Thyroid gland (tissue), 4 donors: ENCODE results near the gene SCMH1. TPM values are rescaled to one million over a fixed set of nuclear protein-coding genes. Genes with fewer than 3 reads are reported as not detected.

Source experiments
- DNase-seq, 2 donors: peaks; one replicate each; pipeline ENCODE4 v3.0.0-alpha.2; 2019
- H3K27ac ChIP-seq, 3 donors: fragments of 200-600 bp; sonication (generic); 1 replicate in 2 of 3; 2 replicates in 1 of 3; pipeline ENCODE4 v1.5.1; 2016 to 2019; ENCODE audit warnings: mild to moderate bottlenecking in 1 of 3, moderate library complexity in 1 of 3
- H3K27me3 ChIP-seq: fragments of 200-600 bp; sonication (generic); one replicate; pipeline ENCODE4 v1.5.1; 2019
- H3K36me3 ChIP-seq, 2 donors: fragments of 200-600 bp; sonication (generic); one replicate each; pipeline ENCODE4 v1.5.1; 2016 to 2019
- H3K4me1 ChIP-seq, 2 donors: fragments of 200-600 bp; sonication (generic); one replicate each; pipeline ENCODE4 v1.5.1; 2017 to 2019
- H3K4me3 ChIP-seq, 3 donors: fragments of 200-600 bp; sonication (generic); replicated peaks in 1 of 3; 1 replicate in 2 of 3; 2 replicates in 1 of 3; pipeline ENCODE4 v1.5.1; 2016; ENCODE audit warnings: mild to moderate bottlenecking in 1 of 3
- H3K9me3 ChIP-seq: fragments of 200-600 bp; sonication (generic); one replicate; pipeline ENCODE4 v1.5.1; 2017
- POLR2A ChIP-seq, 2 donors: fragments of 450-650 bp; IDR thresholded peaks; one replicate each; pipeline ENCODE4 v1.6.1; 2017; ENCODE audit warnings: antibody characterized with exemption in 2 of 2, mild to moderate bottlenecking in 2 of 2, moderate library complexity in 1 of 2
- WGBS, 2 donors: methylation state at CpG; one replicate each; pipeline ENCODE4 v1.1.5; 2017; 5-methylcytosine and 5-hydroxymethylcytosine counted together
- intact Hi-C: fragments of 100-400 bp; cut with DNase I; formaldehyde crosslinking; loops from one replicate; pipeline ENCODE4 v1.15.1; 2023
- total RNA-seq, 4 donors: library from RNA; depleted of rRNA; stranded (reverse); fragments of >200 nt; gene quantifications; one replicate each; pipeline ENCODE4 v1.2.3, GENCODE V29; 2016
- TF ChIP-seq, protein P1 (sequence below), 6 experiments: fragments of 200-600 bp in 3 of 6; fragments of 450-650 bp in 3 of 6; sonication (generic) in 3 of 6; IDR thresholded peaks; one replicate each; pipeline ENCODE4 v1.5.1; 2016 to 2019; ENCODE audit warnings: antibody characterized with exemption in 6 of 6, mild to moderate bottlenecking in 2 of 6, inconsistent platforms in 1 of 6, moderate library complexity in 1 of 6

The SCMH1 gene
- total RNA-seq, 4 donors from 2014 or later, result 30.6 to 93.0 (median 47.5) TPM

DNA sequence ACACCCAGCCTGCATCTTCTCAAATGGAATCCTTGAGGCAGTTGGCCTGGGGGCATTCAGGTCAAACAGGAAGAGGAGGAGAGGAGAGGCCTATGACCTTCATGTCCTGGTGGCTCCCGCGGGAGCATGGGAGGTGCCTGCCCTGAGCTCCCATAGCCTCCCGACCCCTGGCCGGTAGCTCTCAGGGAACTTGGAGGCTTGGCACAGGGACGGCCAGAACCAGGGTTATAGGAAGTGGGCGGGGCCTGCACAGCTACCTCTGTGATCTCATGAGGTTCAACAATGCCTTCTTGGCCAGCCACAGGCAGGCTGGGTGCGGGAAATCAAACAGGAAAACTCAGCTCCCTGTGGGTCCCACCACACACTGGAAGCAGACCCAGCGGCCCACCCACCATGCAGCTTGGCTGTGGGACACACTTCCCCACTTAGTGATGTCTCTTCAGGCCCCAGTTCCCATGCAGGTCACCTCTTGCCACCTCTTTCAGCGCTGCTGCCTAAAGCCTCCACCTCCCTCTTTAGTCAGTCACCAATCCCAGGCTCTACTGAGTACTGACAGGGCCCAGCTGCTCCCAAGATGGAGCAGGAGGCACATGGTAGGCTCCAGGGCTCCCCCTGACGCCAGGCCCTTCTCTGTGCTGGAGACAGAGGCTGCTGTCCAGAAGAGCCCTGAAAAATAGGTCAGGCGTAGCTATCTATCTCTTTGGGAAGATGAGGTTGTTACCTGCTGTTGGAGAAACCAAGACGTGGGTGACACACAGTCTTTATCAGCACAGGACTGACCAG lies 220.4 kb downstream of the SCMH1 start, which contains the start of gene SLFNL1:
Gene SLFNL1 (minus strand): TSS at position 200 of the 783 bp plus-strand sequence. CDS start 1,065 bp downstream, outside the sequence.
- Histone ChIP-seq H3K36me3 (no peaks in the 10 kb centered on the region), H3K27ac (peak within 1 kb of the TSS in 2 of 3 donors; percentile 43 to 57), H3K27me3 (no peaks in the 10 kb centered on the region), H3K9me3 (no peaks in the 10 kb centered on the region), H3K4me3 (no peak within 1 kb of the TSS), H3K4me1 (peaks cover 10 to 24% of the 10 kb centered on the region in 2 donors)
- TF ChIP-seq POLR2A (IDR thresholded peaks at IDR 0.05), result no peak
- TF ChIP-seq, protein P1, sequence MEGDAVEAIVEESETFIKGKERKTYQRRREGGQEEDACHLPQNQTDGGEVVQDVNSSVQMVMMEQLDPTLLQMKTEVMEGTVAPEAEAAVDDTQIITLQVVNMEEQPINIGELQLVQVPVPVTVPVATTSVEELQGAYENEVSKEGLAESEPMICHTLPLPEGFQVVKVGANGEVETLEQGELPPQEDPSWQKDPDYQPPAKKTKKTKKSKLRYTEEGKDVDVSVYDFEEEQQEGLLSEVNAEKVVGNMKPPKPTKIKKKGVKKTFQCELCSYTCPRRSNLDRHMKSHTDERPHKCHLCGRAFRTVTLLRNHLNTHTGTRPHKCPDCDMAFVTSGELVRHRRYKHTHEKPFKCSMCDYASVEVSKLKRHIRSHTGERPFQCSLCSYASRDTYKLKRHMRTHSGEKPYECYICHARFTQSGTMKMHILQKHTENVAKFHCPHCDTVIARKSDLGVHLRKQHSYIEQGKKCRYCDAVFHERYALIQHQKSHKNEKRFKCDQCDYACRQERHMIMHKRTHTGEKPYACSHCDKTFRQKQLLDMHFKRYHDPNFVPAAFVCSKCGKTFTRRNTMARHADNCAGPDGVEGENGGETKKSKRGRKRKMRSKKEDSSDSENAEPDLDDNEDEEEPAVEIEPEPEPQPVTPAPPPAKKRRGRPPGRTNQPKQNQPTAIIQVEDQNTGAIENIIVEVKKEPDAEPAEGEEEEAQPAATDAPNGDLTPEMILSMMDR (IDR thresholded peaks at IDR 0.05), result no peak
- 69 to 84% methylated on average over 7 to 9 of the region's 12 CpGs for WGBS, 2 donors
- no peak for DNase-seq
- intact Hi-C loops, result no loop called here

DNA sequence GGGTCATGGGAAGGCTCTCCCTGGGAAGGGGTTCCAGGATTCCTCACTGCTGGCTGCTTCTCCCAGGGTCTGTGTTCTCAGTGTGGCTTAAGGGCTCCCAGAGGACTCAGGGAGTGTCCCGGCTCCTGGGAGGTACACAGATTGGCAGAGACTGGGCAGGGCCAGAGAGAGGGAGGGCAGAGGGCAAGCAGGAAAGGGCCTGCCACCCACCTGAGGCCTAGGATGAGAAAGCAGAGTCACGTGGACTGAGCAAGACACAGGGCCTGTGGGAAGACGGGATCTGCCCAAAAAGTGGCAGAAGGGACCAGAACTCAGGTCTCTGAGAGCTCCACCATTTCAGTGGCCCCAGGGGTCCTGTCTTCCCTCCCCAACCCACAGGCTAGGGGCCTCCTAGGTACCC lies 221.5 kb downstream of the SCMH1 start:
- TF ChIP-seq, protein P1 (IDR thresholded peaks at IDR 0.05), result no peak
- no peak for TF ChIP-seq POLR2A (IDR thresholded peaks at IDR 0.05)
- H3K27me3 ChIP-seq, result no peaks in the 10 kb centered on the region
- intact Hi-C loops, result no loop called here
- peaks cover 10 to 26% of the 10 kb centered on the region in 2 donors for H3K4me1 ChIP-seq
- DNase-seq, result peak; percentile 57 to 70
- no peak overlapping the region for H3K4me3 ChIP-seq
- H3K9me3 ChIP-seq, result no peaks in the 10 kb centered on the region
- WGBS, 2 donors, result 35 to 44% methylated on average over 3 of the region's 3 CpGs
- H3K36me3 ChIP-seq, result no peaks in the 10 kb centered on the region
- H3K27ac ChIP-seq, result peak overlapping the region in 2 of 3 donors; percentile 43 to 57

DNA sequence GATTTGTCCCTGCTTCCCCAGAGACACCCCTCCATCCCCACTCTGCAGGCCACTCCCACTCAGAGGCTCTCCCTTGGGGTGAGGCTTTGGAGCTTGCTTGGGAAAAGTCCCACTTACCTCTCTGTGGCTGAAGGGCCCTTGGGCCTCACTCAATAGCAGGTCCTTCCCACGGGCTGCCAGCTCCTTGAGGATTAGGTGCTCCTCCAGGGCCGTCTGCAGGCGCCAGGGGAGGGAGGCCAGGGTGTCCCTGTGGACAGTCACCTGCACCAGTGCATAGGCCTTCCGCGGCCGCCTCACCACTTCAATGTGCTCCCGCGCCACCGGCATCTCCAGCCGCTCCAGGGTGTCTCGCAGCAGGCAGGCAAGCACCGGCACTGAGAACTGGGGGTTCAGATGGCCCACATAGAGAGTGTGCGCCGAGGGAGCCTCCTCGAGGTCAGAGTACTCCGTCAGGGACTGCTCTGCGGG lies 222.0 kb downstream of the SCMH1 start:
- no peak overlapping the region for H3K4me3 ChIP-seq
- intact Hi-C loops, result no loop called here
- H3K27me3 ChIP-seq, result no peaks in the 10 kb centered on the region

DNA sequence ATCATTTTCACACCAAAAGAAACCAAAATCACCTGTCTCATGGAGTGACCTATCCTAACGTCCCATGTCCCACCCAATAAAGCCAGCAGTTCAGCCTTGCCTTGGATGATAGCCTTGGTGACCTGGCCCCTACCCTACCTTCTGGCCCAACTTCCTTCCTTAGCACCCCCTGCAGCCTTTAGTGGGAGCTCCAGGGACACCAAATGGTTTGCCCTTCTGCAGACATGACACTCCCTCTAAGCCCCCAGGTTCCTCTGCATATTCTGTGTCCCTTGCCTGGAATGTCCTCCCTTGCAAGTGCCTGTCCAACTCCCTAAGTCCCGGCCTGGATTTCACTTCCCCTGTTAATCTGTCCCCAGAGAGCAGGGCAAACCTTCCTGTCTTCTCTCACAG lies 222.8 kb downstream of the SCMH1 start:
- WGBS, 2 donors, result 75% methylated on average over 2 of the region's 2 CpGs
- Histone ChIP-seq H3K27me3 (no peaks in the 10 kb centered on the region), H3K36me3 (no peaks in the 10 kb centered on the region), H3K9me3 (no peaks in the 10 kb centered on the region), H3K4me3 (no peak overlapping the region), H3K27ac (no peak overlapping the region), H3K4me1 (peaks cover 10 to 29% of the 10 kb centered on the region in 2 donors)
- intact Hi-C loops, result no loop called here
- TF ChIP-seq POLR2A (IDR thresholded peaks at IDR 0.05), result no peak
- TF ChIP-seq, protein P1 (IDR thresholded peaks at IDR 0.05), result no peak
- DNase-seq, result no peak

More for the DNA sequence above, 222.0 kb downstream of the SCMH1 start:
- H3K36me3 ChIP-seq, result no peaks in the 10 kb centered on the region
- H3K4me1 ChIP-seq, result peaks cover 10 to 29% of the 10 kb centered on the region in 2 donors
- peak; percentile 94 to 97 for DNase-seq
- no peaks in the 10 kb centered on the region for H3K9me3 ChIP-seq
- H3K27ac ChIP-seq, result peak overlapping the region in 2 of 3 donors; percentile 43 to 57
- no peak for TF ChIP-seq POLR2A (IDR thresholded peaks at IDR 0.05)
- TF ChIP-seq, protein P1 (IDR thresholded peaks at IDR 0.05), result no peak
- WGBS, 2 donors, result 42 to 70% methylated on average over 8 to 14 of the region's 17 CpGs

DNA sequence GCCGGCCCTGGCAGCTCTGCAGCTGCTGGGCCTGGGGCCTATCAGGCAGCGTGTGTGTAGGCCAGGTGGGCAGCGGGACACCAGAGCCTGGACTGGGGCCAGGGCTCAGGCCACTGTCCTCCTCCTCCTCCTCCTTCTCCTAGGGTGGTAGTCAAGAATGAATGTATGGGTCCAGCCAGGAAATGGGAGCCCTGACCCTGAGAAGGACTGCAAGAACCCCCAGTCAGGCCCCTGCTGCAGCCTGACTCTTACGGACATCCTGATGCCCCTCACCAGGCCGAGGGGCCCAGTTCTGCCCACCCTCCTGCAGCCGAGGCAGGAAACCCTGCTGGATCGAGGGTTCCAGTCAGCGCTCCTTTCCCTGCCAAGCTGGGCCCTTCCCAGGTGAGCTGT lies 224.1 kb downstream of the SCMH1 start:
- no peak for TF ChIP-seq POLR2A (IDR thresholded peaks at IDR 0.05)
- TF ChIP-seq, protein P1 (IDR thresholded peaks at IDR 0.05), result no peak
- H3K27ac ChIP-seq, result no peak overlapping the region
- no peaks in the 10 kb centered on the region for H3K9me3 ChIP-seq
- WGBS, 2 donors, result 89 to 97% methylated on average over 6 to 8 of the region's 8 CpGs
- no peak for DNase-seq
- no peak overlapping the region for H3K4me3 ChIP-seq
- intact Hi-C loops, result no loop called here
- H3K27me3 ChIP-seq, result no peaks in the 10 kb centered on the region
- peaks cover 10 to 29% of the 10 kb centered on the region in 2 donors for H3K4me1 ChIP-seq
- H3K36me3 ChIP-seq, result no peaks in the 10 kb centered on the region
